ENCODE measurements around the gene FARS2.

DNA sequence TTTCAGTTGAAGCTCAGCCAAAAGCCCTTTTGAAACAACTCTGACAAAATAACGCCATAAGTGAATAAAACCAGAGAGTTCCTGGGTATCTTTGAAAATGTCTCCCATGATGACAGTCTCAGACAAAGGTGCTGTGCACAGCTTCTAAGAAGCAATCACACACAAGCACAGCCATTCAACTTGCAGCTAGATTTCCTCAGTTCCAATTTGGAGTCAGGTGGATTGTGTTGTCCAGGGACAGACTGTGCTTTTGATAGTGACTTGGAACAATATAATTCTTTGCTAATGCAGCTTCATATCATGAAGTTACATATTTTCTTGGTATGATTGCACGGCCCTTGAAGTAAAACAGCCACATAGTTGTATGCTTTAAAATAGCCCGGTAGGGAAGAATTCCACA is 105.6 kb downstream of the FARS2 start:
- TF ChIP-seq, protein P1, sequence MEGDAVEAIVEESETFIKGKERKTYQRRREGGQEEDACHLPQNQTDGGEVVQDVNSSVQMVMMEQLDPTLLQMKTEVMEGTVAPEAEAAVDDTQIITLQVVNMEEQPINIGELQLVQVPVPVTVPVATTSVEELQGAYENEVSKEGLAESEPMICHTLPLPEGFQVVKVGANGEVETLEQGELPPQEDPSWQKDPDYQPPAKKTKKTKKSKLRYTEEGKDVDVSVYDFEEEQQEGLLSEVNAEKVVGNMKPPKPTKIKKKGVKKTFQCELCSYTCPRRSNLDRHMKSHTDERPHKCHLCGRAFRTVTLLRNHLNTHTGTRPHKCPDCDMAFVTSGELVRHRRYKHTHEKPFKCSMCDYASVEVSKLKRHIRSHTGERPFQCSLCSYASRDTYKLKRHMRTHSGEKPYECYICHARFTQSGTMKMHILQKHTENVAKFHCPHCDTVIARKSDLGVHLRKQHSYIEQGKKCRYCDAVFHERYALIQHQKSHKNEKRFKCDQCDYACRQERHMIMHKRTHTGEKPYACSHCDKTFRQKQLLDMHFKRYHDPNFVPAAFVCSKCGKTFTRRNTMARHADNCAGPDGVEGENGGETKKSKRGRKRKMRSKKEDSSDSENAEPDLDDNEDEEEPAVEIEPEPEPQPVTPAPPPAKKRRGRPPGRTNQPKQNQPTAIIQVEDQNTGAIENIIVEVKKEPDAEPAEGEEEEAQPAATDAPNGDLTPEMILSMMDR (optimal IDR thresholded peaks at IDR 0.05 in 1 of 3, IDR thresholded peaks at IDR 0.05 in 1 of 3, conservative IDR thresholded peaks at IDR 0.05 in 1 of 3; ENCODE audit: extremely low read depth in 1 of 3, insufficient read depth in 2 of 3, low read length in 3 of 3), result no peak
- no peak for TF ChIP-seq EZH2 (IDR thresholded peaks at IDR 0.05; ENCODE audit: low read length)
